Measurements from ENCODE around the gene LRCOL1.

LRCOL1 gene

DNA sequence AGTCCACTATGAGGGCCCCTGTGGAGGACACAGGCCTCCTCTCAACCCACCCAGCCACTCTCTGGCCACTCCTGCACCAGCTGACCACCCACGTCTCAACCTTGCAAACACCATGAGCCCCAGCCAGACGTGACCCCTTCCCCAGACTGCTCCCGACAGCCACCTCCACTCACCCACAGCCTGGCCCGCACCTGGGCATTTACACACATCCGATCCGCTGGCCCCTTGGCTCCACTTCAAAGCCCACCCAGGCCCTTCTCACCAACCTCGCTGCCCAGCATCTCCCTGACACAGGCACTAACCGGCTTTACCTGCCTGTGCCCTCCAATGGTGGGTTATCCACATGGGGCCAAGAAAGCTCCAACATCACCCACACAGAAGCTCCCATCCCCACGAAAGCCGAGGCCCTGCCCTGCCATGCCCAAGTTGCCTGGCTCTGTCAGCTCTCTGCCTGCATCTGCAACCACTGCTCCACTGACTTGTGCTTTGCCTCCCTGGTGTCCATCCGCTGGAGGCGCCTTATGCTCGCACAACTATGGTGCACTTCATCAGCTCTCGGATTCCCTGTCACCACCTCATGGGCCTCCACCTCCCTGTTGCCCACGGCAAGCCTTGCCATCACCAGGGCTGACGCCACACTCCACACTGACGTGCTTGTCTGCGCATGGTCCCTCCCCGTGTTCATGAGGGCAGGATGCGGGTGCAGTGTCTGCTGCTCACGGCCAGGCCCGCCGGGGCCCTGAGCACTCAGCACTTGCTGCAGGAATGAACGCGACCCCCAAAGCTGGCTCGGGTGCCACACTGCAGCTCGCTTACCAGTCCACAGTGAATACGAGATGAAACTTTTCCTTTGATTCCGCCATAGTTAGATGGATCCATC is 24.9 kb upstream of the LRCOL1 start:
- no peak for DNase-seq

DNA sequence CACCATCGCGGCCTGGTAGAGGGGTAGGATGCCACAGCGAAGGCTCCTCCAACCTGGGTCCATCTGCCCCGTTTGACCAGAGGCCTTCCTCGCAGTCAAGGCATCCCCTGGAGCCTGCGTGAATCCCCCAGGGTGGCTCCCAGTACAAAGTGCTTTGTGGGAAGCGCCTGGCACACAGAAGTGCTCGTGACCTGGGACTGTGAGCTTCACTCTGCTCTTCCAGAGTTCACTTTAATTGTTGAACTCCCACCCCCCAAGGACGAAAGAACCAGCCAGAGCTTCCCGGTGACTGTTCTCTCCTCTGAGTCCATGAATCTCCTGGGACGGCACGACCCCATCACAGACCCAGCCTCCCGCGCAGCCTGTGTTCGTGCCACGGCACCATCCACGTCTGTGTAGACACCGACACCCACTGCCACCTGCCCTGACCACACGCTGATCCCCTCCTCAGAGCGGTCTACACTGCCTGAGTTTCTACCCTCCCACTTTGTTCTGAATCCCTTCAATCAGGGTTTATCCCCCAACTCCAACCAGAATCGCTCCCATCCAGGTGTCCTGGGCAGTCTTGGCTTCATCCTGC is 24.1 kb upstream of the LRCOL1 start:
- no peak for DNase-seq

DNA sequence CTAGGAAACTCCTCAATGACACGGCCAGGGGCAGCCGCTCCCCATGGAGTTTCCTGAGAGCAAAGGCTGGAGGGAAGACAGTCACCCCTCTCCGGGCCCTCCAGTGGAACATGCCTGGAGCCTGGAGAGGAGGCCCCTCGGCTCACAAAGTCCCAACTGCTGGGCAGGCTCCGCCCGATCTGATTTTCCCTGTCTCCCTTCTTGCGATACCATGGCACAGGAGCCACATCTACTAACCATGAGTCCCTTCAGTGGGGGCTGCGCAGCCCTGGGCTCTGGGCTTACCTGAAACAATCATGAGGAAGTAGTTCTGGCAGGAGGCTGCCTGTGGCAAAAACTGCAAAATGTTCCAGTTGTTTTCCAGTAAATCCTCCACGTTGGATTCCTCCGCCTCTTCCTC is 23.5 kb upstream of the LRCOL1 start:
- no peak for DNase-seq

DNA sequence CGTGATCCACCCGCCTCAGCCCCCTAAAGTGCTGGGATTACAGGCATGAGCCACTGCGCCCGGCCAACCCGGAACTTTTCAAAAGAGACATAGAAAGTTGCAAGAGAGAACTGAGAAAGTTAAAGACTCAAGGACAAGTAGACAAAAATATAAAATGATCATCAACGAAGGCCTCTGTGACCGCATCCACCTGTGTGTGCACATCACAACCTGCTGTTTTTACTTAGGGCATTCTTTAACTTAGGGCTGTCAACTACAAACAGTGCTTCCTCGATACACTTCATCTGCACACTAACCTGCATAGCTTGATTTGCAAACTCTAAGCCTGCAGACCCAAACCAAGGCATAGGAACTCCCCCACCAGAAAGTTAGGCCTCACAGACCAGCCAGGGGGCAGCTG is 23.0 kb upstream of the LRCOL1 start:
- DNase-seq = no peak

DNA sequence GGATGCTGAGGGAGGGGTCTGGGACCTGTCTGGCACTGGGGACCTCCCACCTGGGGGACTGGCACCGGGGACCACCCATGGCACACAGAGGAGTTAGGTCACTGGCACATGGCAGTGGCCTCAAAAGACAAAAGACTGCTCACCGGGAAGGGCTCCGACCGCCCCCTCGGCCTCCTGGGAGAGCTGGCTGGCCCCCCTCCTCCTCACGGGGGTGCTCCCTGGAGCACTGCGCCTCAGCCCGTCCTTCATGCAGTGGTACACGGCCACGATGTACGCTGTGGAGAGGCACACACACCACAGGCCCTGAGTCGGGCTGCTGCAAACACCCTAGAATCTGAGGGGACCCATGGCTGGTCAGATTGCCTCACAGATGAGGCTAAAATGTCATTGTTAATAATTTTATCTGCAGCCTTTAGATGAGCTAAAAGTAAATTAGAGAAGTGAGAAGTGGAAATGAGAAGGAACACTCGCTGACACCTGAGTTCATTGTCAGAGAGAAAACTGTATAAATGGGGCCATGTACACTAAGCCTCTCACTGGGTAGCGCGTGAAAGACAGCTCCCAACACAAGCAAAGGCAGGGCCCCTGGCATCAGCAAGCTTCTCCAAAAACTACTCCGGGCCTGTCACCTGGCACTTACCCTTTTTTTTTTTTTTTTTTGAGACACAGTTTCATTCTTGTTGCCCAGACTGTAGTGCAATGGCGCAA is 22.3 kb upstream of the LRCOL1 start:
- no peak for DNase-seq

DNA sequence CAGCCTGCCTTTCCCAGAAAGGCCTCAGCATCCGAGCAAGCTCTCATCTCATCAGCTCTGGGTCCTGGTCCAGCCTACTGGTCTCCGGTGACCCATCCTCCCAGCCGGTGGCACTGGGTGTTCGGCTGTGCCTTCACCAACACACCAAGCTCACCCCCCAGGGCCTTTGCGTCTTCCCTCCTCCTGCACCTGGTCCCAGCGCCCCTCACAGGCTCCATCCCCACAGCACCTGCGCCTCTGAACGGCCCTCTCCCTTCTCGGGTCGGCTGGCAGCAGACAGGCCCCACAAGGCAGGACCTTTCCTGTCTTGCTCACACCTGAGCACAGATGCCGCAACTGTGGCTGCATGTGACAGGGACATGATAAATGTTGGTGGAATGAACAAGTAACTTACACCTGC is 21.3 kb upstream of the LRCOL1 start:
- no peak for DNase-seq

DNA sequence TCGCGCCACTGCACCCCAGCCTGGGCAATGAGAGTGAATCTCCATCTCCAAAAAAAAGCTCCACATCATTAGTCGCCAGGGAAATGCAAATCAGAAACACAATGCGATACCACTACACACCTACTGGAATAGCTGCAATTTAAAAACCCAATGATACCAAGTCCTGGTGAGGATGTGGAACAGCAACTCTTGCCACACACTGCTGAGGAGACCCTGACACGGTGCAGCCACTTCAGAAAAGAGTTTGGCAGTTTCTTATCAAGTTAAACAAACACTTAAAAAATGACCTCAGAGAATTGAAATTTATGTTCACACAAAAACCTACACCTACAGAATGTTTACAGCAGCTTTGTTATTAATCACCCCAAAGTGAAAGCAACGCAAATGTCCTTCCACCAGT is 20.3 kb upstream of the LRCOL1 start:
- DNase-seq = no peak

DNA sequence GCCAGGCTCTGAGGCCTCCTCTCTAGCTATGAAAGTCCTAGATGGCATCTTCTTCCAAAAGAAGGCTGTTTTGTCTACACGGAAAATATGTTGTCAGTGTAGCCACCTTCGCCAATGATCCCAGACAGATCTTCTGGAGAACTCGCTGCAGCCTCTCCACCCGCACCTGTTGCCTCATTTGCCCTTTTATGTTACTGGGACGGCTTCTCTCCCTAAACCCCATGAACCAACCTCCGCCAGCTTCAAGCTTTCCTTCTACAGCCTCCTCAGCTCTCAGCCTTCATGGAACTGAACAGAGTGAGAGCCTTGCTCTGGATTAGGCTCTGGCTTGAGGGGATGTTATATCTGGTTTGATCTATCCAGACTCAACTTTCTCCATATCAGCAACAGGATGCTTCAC is 18.9 kb upstream of the LRCOL1 start:
- DNase-seq = no peak

DNA sequence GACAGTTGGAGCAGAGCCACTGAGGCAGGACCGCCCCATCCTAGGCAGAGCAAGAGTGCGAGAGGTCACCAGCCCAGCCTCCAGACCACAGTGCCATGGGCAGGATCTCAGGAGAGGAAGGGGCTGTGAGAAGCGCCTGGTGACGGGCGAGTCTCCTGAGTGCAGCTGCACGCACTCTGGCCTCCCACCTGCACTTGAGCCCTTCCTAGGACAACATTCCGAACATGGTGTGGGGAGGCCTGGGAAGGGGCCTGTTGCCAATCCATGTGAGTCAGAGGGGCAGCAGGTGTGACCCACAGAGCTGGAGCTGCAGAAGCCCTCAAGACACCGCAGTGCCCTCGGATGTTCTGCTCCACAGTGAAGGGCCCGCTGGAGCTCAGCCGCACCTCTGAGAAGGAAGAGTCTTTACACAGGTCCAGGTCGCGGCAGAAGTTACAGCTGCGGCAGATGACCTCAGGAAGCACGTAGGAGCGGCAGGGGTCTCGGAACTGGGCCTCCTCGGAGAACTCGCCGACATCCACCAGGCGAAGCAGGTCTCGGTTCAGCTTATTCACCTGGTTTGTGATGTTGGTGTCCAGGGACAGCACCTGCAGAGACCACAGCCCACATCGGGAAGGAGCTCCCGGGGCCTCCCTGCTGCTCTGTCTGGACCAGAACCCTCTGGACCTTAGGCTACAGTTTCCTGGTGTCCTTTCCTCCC is 15.5 kb upstream of the LRCOL1 start:
- DNase-seq = no peak

DNA sequence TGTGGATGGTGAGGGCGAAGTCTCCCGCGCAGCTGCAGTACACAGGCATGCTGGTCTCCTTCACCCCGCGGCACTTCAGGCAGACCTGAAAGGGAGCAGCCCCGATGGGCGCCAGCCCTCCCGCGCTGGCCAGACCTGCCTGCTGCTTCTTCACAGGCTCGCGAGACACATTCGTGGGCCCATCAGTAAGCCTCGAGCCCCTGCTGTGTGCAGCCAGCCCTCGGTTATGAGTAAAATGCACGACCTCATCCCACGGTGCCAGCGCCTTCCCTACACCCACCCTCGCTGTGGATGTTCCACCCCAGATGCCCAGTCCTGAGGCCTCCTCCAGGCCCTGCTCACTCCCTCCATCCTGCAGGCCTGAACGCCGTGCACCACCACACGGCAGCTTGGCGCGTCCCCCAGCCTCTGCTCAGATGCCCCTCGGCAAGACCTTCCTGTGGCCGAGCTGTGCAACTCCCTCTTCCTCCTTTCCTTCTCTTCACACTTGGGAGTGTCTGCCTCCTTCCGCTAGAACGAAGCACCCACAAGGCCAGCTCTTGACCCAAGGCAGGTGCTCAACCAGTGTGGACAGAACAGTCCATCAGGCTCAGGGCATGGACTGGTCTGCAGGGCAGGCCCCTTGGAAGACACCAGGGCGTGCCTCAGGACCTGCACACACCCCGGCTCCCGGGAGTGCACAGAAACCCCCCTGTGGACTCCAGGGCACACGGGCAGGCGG is 14.7 kb upstream of the LRCOL1 start:
- no peak for DNase-seq

DNA sequence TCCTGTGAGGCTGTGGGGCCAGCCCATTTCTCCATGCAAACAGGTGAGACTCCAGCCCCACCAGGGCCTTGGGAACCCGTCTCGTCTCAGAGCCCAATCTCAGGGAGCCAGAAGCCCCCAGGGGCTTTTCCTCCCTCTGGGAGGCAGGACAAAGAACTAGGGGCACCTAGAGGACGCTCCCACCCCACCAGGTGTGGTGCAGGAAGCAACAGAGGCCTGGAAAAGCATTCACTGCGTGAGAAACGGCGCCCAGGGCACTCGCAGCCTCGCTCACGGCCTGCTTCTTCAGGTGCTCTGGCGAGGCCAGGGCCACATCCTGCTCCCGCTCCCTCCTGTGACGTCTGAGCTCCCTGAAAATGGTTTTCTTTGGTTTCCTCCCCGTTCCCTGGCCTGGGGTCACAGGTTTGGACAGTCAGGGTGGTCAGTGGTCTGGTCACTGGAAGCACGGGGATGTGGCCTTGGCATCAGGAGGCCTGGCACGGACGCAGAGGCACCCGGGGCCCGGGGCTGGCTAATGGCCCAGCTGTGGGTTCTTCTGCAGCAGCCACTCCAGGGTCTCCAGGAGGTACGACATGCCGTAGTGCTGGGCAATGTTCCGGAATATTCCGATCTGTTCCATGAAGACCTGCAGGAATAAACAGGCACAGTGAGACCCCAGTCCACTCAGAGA is 13.9 kb upstream of the LRCOL1 start:
- DNase-seq = no peak

DNA sequence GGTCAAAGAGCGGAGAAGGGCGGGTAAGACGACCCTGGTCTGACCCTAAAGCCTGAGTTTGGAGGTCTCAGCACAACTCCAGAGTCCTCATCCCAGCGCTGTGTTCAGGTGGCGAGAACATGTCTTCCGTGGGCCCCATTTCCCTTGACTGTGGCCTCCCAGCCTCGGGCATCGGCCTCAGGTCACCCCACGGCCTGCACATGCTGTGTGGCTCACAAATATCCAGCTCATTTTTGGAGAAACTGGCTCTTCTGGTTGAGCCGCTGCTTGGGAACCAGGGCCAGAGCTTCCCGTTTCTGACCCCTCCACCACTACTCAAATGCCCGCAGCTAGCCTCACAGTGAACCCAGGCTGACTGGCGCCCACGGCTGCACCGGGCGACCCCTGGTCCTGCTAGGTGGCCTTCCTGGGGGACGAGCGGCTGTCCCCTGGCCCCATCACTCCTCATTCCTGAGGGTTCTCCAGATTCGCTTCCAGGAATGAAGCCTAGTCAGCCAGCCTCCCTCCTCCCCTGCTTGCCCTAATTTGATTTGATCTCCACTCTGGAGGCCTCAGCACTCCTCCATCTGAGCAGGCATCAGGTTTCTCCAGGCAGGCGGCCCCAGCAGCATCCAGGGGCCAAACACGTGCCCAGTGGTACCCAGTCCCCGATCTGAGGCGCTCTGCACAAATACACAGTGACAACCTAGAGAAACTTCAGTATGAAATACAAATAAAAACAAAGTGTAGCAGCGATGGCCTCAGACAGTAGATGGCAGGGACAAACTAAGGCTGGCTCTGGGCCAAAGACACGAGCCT is 12.9 kb upstream of the LRCOL1 start:
- no peak for DNase-seq

DNA sequence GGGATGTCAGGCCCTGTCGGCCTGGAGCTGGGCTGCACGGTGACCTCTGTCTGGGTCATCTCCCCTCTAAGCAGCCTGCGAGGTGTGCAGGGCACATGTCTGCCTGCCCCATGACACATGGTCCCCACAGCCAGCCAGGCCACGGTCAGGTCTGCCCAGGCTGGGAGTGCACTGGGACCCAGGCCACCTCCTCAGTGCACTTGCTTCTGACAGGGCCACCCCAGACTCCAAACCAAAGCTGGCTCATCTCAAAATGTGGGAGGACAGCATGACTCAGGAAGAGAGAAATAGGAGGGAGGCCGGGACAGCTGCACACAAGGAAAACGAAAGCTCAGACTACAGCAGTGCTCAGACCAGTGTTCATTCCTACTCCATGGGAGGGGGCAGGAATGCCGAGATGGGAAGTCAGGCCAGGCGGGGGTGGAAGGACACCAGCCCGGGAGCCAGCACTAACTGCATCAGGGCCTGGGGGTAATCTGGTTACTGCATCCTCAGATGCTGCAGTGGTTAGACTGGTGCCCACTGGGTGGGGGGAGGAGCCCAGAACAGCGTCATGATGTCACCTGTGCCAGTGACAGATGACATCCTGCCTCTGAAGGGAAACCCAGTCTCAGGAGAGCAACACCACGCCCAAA is 12.2 kb upstream of the LRCOL1 start:
- DNase-seq = no peak

DNA sequence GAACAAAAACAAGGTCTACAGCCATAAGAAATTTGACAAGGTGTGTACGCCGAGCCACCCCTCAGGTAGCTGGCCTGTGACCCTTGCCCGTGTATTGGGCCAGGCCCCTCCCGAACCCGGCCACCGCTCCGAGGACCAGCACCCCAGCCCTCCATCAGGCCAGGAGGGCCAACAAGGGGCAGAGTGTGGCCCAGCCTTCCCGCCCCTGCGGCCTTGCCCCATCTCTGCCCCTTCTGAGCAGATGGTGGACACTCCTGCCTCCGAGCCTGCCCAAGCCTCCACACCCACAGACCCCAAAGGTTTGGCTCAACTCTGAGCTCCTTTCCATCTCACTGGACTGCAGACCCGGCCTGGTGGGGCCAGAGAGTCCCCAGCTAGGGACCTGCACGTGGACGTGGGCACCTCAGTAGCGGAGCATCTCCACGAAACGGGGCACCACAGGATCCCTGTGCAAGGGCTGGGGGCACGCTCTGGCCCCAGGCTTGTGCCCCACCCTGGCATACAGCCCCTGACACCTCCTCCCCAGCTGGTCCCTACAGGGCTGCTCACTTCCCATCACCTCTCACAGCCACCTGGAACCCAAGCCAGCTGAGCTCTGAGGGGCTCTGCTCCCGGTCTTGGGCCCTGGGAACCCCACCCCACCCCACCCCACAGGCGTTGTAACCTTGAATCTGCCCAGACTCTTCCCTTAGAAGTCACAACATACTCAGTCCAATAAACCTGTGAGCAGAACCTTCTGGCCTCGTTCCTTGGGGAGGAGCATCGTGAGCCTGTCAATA is 11.5 kb upstream of the LRCOL1 start:
- no peak for DNase-seq

DNA sequence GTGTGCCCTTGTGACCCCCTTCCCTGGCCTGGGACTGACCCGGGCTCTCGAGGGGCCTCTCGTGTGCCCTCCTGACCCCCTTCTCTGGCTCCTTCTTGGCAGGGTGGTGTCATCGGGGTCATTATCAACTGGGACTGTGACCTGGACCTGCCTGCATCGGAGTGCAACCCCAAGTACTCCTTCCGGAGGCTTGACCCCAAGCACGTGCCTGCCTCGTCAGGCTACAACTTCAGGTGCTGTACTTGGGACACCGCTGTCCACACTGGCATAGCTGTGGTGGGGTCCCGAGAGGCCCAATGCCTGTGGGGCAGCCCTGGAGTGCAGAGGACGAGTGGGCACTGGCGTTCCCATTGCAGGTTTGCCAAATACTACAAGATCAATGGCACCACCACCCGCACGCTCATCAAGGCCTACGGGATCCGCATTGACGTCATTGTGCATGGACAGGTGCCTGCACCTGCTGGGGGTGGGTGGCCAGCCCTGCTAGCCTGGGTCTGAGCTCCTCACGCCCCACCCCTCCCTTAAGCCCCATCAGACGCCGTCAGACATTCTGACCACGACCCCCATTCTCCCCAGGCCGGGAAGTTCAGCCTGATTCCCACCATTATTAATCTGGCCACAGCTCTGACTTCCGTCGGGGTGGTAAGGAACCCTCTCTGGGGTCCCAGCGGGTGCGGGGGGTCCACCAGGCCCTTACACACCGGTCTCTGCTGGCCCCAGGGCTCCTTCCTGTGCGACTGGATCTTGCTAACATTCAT is 10.7 kb upstream of the LRCOL1 start:
- DNase-seq = no peak

DNA sequence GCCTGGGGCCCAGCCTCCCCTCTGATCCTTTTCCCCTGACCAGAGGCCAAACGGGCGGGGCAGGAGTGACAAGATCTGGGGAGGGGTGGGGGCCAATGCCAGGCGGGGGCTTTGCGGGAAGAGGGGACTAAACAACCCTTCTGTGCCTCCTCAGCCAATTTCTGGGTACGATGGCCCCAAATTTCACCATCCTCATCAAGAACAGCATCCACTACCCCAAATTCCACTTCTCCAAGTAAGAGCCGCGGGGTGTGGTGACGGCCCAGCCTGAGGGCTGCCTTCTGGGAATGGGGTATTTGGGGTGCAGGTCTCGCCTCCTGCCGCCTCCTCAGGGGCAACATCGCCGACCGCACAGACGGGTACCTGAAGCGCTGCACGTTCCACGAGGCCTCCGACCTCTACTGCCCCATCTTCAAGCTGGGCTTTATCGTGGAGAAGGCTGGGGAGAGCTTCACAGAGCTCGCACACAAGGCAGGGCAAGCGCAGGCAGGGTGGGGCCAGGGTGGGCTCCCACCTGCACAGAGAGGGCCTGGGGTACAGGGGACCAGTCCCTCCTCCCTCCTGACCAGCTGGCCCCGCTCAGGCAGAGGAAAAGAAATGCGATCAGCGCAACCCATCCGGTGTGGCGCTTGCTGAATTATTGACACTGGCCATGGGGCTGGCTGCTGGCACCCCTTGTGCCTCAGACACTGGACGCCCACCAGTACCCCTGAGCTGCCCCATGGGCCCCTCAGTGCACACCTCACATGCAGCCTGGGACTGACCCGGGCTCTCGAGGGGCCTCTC is 9.9 kb upstream of the LRCOL1 start:
- DNase-seq = no peak

DNA sequence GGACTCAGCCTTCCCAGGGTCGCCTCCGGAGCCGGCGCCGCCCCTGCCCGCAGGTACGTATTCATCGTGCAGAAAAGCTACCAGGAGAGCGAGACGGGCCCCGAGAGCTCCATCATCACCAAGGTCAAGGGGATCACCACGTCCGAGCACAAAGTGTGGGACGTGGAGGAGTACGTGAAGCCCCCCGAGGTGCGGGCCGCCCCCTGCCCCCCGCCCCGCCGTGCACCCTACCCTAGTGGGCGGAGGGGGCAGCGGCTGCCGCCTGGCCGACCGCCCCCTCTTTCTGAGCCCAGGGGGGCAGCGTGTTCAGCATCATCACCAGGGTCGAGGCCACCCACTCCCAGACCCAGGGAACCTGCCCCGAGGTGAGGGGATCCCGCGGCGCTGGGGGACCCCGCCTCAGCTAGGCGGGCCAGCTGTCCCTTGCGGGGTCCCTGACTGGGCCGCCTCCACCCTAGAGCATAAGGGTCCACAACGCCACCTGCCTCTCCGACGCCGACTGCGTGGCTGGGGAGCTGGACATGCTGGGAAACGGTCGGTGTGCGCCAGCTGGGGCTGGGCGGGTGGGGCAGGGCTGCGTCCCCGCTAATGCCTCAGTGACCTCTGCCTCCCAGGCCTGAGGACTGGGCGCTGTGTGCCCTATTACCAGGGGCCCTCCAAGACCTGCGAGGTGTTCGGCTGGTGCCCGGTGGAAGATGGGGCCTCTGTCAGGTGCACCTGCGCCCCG is 9.2 kb upstream of the LRCOL1 start:
- no peak for DNase-seq

DNA sequence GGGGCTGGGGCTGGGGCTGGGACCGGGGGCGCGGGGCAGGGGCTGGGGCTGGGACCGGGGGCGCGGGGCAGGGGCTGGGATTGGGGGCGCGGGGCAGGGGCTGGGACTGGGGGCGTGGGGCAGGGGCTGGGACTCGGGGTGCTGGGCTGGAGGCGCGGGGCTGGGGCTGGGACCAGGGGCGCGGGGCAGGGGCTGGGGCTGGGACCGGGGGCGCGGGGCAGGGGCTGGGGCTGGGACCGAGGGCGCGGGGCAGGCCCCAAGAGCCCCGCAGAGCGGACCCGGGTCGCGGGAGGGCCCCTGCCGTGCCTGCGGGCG is 8.6 kb upstream of the LRCOL1 start:
- no peak for DNase-seq

Data from DMS 273 treated with DMSO at 0.1 percent for 48 hours (cell line).